Liver (tissue), 3 donors: ENCODE data around the gene ABCC11.
A peak's percentile ranks its signal among the peaks of the same experiment; 100 is the strongest.

ENCODE experiments used
- ATF3 ChIP-seq: IDR thresholded peaks from 2 replicates; pipeline ENCODE4 v1.6.1; 2016; ENCODE audit warnings: antibody characterized with exemption
- CTCF ChIP-seq: fragments of 150-350 bp; IDR thresholded peaks from 2 replicates; pipeline ENCODE4 v1.5.1; 2017; ENCODE audit warnings: improper control_type of control experiment, low read depth, low read length; ENCODE audit not compliant: missing input control
- EGR1 ChIP-seq, 2 donors: IDR thresholded peaks; 2 replicates each; pipeline ENCODE4 v1.6.1; 2016 to 2018; ENCODE audit warnings: antibody characterized with exemption in 2 of 2, low read depth in 2 of 2
- FOXA1 ChIP-seq: IDR thresholded peaks from 2 replicates; pipeline ENCODE4 v1.6.1; 2016; ENCODE audit warnings: antibody characterized with exemption
- GABPA ChIP-seq, 2 donors: IDR thresholded peaks in 1 of 2; conservative IDR thresholded peaks in 1 of 2; 2 replicates each; pipeline ENCODE4 v1.6.1; 2016; ENCODE audit warnings: antibody characterized with exemption in 2 of 2, mild to moderate bottlenecking in 1 of 2, moderate library complexity in 1 of 2
- HNF4G ChIP-seq: IDR thresholded peaks from 2 replicates; pipeline ENCODE4 v1.6.1; 2016; ENCODE audit warnings: antibody characterized with exemption
- JUND ChIP-seq, 2 donors: IDR thresholded peaks; 2 replicates each; pipeline ENCODE4 v1.6.1; 2016; ENCODE audit warnings: antibody characterized with exemption in 2 of 2
- MAX ChIP-seq: IDR thresholded peaks from 2 replicates; pipeline ENCODE4 v1.6.1; 2016; ENCODE audit warnings: antibody characterized with exemption
- NR2F2 ChIP-seq: IDR thresholded peaks from 2 replicates; pipeline ENCODE4 v1.6.1; 2016; ENCODE audit warnings: antibody characterized with exemption
- RAD21 ChIP-seq, 2 donors: IDR thresholded peaks; 2 replicates each; pipeline ENCODE4 v1.6.1; 2016; ENCODE audit warnings: antibody characterized with exemption in 2 of 2, mild to moderate bottlenecking in 2 of 2
- REST ChIP-seq: IDR thresholded peaks from 2 replicates; pipeline ENCODE4 v1.6.1; 2016; ENCODE audit warnings: antibody characterized with exemption, mild to moderate bottlenecking
- SP1 ChIP-seq: IDR thresholded peaks from 2 replicates; pipeline ENCODE4 v1.6.1; 2018; ENCODE audit warnings: antibody characterized with exemption, mild to moderate bottlenecking
- TAF1 ChIP-seq: conservative IDR thresholded peaks from 2 replicates; pipeline ENCODE4 v1.6.1; 2016; ENCODE audit warnings: antibody characterized with exemption, mild to moderate bottlenecking
- YY1 ChIP-seq: IDR thresholded peaks from 2 replicates; pipeline ENCODE4 v1.6.1; 2016; ENCODE audit warnings: antibody characterized with exemption, mild to moderate bottlenecking
- donor health status: healthy.
- donor health status: healthy.

DNA sequence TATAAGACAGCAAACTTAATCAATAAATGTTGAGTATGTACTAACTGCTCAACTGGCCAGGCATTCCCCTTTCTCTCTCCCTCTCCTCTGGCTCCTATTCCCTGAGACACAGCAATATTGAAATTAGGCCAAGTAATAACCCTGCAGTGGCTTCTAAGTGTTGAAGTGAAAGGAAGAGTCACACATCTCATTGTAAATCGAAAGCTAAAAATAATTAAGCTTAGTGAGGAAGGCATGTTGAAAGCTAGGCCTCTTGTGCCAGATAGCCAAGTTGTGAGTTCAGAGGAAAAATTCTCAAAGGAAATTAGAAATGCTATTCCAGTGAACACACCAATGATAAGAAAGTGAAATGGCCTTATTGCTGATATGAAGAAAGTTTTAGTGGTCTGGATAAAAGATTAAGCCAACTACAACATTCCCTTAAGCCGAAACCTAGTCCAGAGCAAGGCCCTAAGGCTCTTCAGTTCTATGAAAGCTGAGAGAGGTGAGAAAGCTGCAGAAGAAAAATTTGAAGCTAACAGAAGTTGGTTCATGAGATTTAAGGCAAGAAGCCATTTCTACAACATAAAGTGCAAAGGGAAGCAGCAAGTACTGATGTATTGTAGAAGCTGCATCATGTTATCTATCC is 35.4 kb upstream of the ABCC11 start:
- TF ChIP-seq NR2F2 (peak; percentile 23), HNF4G (no peak), CTCF (no peak), ATF3 (no peak), JUND (IDR thresholded peaks at IDR 0.05) (no peak), SP1 (peak; percentile 7), REST (no peak), FOXA1 (no peak), RAD21 (IDR thresholded peaks at IDR 0.05) (no peak), EGR1 (IDR thresholded peaks at IDR 0.05; ENCODE audit: low read depth in 2 of 2) (no peak), TAF1 (no peak), MAX (no peak), YY1 (no peak), GABPA (IDR thresholded peaks at IDR 0.05 in 1 of 2, conservative IDR thresholded peaks at IDR 0.05 in 1 of 2) (no peak)
